ENCODE data around the gene DGKQ. TPM values are rescaled to one million over a fixed set of nuclear protein-coding genes. Genes with fewer than 3 reads are reported as not detected.
A peak's percentile ranks its signal among the peaks of the same experiment; 100 is the strongest.

DGKQ gene
- total and polyA plus RNA-seq, 2 donors from 2014 or later = 3.5 to 13.7 TPM

DNA sequence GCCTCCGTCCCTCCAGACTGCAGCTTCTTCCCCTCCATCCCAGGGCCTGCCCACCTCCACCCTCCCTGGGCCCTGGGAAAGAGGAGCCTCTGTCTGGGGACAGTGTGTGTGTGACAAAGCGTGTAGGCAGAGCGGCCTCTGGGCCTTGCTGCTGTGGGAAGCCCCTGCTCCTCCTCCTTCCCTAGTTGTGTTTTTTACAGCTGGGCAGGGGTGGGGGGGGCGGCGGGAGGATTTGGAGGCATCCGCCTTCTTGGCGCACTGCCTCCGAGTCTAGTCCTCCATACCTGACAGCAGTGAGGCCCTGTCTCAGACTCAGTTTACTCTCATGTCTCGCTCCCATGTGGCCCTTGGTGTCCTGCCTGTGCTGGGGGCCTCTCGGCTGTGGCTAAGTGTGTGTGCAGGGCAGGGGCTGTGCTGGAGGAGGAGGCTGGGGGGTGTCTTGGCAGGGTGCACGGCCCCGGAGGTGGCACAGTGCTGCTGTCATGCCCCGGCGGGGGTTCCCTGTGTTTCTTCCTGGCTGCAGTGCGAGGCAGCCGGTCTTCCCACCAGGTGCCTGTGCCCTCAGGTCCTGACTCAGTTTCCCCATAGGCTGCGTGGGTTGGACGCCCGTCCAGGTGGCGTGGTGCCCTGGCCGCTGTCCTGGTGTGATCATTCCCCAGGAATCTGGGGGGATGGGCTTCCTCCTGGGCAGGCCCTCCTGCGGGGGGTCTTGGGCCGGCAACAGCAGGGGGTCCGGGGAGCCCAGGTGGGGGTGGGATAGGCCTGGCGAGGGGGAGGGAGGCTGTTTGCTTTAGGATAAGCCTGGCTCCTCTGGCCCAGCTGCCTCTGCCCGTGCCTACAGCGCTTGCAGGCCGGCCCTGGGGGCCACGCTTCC lies 45.0 kb upstream of the DGKQ start:
- TF ChIP-seq, protein P1, sequence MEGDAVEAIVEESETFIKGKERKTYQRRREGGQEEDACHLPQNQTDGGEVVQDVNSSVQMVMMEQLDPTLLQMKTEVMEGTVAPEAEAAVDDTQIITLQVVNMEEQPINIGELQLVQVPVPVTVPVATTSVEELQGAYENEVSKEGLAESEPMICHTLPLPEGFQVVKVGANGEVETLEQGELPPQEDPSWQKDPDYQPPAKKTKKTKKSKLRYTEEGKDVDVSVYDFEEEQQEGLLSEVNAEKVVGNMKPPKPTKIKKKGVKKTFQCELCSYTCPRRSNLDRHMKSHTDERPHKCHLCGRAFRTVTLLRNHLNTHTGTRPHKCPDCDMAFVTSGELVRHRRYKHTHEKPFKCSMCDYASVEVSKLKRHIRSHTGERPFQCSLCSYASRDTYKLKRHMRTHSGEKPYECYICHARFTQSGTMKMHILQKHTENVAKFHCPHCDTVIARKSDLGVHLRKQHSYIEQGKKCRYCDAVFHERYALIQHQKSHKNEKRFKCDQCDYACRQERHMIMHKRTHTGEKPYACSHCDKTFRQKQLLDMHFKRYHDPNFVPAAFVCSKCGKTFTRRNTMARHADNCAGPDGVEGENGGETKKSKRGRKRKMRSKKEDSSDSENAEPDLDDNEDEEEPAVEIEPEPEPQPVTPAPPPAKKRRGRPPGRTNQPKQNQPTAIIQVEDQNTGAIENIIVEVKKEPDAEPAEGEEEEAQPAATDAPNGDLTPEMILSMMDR (IDR thresholded peaks at IDR 0.05; ENCODE audit: borderline replicate concordance, extremely low read depth, insufficient read depth) = no peak
- H3K9ac ChIP-seq (ENCODE audit: low read length in 3 of 3) = no peak overlapping the region
- no peaks in the 10 kb centered on the region for H3K9me3 ChIP-seq (ENCODE audit: control insufficient read depth in 2 of 3, insufficient read depth in 1 of 3, low read length in 3 of 3)
- no peaks in the 10 kb centered on the region for H3K36me3 ChIP-seq (ENCODE audit: control insufficient read depth in 2 of 3, insufficient read depth in 3 of 3, low read length in 3 of 3)
- H3K27ac ChIP-seq (ENCODE audit: low read depth in 2 of 2, low read length in 2 of 2) = no peak overlapping the region
- DNase-seq (peak in 2 of 5 donors; percentile 61 to 62), FAIRE-seq (no peak)
- no peaks in the 10 kb centered on the region for H3K4me1 ChIP-seq (ENCODE audit: control insufficient read depth in 2 of 3, insufficient read depth in 2 of 3, low read depth in 1 of 3, low read length in 3 of 3)
- no peaks in the 10 kb centered on the region for H3K27me3 ChIP-seq (ENCODE audit: control insufficient read depth, insufficient read depth, low read length)
- intact Hi-C loops (cut with DNase I) = no loop called here
- no peak overlapping the region for H3K4me3 ChIP-seq (ENCODE audit: low read length in 3 of 3)

DNA sequence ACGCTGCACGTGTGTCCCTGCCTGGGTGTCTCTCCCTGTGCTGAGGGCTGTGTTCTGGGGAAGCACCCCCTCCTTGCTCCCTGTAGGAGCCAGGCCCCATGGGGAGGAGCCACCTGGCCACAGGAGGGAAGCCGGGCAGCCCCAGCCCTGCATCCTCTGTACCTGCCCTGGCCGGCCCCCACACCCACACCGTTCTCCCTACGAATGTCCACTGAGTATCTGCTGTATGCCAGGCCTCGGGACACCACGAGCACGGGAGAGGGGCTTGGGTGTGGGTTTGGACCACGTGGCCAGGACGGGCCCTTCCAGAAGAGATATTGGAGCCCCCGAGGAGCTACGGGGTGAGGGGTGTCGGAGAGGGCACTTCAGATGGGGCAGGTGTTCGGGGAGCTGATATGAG lies 44.3 kb upstream of the DGKQ start:
- no peaks in the 10 kb centered on the region for H3K27me3 ChIP-seq (ENCODE audit: control insufficient read depth, insufficient read depth, low read length)
- intact Hi-C loops (cut with DNase I) = no loop called here
- H3K4me3 ChIP-seq (ENCODE audit: low read length in 3 of 3) = no peak overlapping the region
- no peaks in the 10 kb centered on the region for H3K9me3 ChIP-seq (ENCODE audit: control insufficient read depth in 2 of 3, insufficient read depth in 1 of 3, low read length in 3 of 3)
- H3K9ac ChIP-seq (ENCODE audit: low read length in 3 of 3) = no peak overlapping the region
- FAIRE-seq (no peak), DNase-seq (no peak)
- no peak overlapping the region for H3K27ac ChIP-seq (ENCODE audit: low read depth in 2 of 2, low read length in 2 of 2)
- peaks cover 0 to 5% (median 0%) of the 10 kb centered on the region in 3 donors for H3K36me3 ChIP-seq (ENCODE audit: control insufficient read depth in 2 of 3, insufficient read depth in 3 of 3, low read length in 3 of 3)
- TF ChIP-seq, protein P1 (IDR thresholded peaks at IDR 0.05; ENCODE audit: borderline replicate concordance, extremely low read depth, insufficient read depth) = no peak
- peaks cover 0 to 3% (median 0%) of the 10 kb centered on the region in 3 donors for H3K4me1 ChIP-seq (ENCODE audit: control insufficient read depth in 2 of 3, insufficient read depth in 2 of 3, low read depth in 1 of 3, low read length in 3 of 3)

DNA sequence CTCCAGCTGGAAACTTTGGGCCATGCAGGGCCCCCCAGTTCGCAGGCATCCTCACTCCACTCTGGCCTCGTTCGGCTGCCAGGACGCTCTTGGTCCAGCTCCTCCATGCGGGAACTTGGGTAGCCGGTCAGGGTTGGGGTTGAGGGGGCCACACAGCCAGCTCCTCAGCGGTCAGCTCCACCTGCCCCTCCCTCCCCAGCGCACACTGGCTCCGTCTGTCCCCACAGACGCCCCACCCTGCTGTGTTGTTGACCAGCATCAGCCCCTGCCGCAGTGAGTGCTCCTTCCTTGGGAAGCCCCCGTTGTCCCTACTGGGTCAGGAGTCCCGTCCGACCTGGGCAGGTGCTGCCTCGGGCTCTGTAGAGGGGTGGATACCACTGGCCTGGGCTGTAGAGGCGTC lies 43.8 kb upstream of the DGKQ start:
- H3K27ac ChIP-seq (ENCODE audit: low read depth in 2 of 2, low read length in 2 of 2) = no peak overlapping the region
- no peak for DNase-seq
- TF ChIP-seq, protein P1 (IDR thresholded peaks at IDR 0.05; ENCODE audit: borderline replicate concordance, extremely low read depth, insufficient read depth) = no peak
- peaks cover 0 to 5% (median 0%) of the 10 kb centered on the region in 3 donors for H3K36me3 ChIP-seq (ENCODE audit: control insufficient read depth in 2 of 3, insufficient read depth in 3 of 3, low read length in 3 of 3)
- intact Hi-C loops (cut with DNase I) = no loop called here
- H3K9me3 ChIP-seq (ENCODE audit: control insufficient read depth in 2 of 3, insufficient read depth in 1 of 3, low read length in 3 of 3) = no peaks in the 10 kb centered on the region
- FAIRE-seq = no peak
- H3K4me3 ChIP-seq (ENCODE audit: low read length in 3 of 3) = no peak overlapping the region
- no peaks in the 10 kb centered on the region for H3K27me3 ChIP-seq (ENCODE audit: control insufficient read depth, insufficient read depth, low read length)
- no peak overlapping the region for H3K9ac ChIP-seq (ENCODE audit: low read length in 3 of 3)
- peaks cover 0 to 5% (median 0%) of the 10 kb centered on the region in 3 donors for H3K4me1 ChIP-seq (ENCODE audit: control insufficient read depth in 2 of 3, insufficient read depth in 2 of 3, low read depth in 1 of 3, low read length in 3 of 3)

Data from kidney (tissue), 14 donors.